NCI-H1105 (cell line): ENCODE results near the gene MAP3K5.
A peak's percentile ranks its signal among the peaks of the same experiment; 100 is the strongest.
"Not testable (repeated sequence)": the region's sequence is repeated elsewhere in the genome, so short reads cannot be mapped to it uniquely, and the experiment has no call there.

ENCODE experiments used
- DNase-seq: peaks from one replicate; lab custom pipeline; 2025; lab: John Stamatoyannopoulos, UW

The MAP3K5 gene, protein sequence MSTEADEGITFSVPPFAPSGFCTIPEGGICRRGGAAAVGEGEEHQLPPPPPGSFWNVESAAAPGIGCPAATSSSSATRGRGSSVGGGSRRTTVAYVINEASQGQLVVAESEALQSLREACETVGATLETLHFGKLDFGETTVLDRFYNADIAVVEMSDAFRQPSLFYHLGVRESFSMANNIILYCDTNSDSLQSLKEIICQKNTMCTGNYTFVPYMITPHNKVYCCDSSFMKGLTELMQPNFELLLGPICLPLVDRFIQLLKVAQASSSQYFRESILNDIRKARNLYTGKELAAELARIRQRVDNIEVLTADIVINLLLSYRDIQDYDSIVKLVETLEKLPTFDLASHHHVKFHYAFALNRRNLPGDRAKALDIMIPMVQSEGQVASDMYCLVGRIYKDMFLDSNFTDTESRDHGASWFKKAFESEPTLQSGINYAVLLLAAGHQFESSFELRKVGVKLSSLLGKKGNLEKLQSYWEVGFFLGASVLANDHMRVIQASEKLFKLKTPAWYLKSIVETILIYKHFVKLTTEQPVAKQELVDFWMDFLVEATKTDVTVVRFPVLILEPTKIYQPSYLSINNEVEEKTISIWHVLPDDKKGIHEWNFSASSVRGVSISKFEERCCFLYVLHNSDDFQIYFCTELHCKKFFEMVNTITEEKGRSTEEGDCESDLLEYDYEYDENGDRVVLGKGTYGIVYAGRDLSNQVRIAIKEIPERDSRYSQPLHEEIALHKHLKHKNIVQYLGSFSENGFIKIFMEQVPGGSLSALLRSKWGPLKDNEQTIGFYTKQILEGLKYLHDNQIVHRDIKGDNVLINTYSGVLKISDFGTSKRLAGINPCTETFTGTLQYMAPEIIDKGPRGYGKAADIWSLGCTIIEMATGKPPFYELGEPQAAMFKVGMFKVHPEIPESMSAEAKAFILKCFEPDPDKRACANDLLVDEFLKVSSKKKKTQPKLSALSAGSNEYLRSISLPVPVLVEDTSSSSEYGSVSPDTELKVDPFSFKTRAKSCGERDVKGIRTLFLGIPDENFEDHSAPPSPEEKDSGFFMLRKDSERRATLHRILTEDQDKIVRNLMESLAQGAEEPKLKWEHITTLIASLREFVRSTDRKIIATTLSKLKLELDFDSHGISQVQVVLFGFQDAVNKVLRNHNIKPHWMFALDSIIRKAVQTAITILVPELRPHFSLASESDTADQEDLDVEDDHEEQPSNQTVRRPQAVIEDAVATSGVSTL (N-terminal part only)

DNA sequence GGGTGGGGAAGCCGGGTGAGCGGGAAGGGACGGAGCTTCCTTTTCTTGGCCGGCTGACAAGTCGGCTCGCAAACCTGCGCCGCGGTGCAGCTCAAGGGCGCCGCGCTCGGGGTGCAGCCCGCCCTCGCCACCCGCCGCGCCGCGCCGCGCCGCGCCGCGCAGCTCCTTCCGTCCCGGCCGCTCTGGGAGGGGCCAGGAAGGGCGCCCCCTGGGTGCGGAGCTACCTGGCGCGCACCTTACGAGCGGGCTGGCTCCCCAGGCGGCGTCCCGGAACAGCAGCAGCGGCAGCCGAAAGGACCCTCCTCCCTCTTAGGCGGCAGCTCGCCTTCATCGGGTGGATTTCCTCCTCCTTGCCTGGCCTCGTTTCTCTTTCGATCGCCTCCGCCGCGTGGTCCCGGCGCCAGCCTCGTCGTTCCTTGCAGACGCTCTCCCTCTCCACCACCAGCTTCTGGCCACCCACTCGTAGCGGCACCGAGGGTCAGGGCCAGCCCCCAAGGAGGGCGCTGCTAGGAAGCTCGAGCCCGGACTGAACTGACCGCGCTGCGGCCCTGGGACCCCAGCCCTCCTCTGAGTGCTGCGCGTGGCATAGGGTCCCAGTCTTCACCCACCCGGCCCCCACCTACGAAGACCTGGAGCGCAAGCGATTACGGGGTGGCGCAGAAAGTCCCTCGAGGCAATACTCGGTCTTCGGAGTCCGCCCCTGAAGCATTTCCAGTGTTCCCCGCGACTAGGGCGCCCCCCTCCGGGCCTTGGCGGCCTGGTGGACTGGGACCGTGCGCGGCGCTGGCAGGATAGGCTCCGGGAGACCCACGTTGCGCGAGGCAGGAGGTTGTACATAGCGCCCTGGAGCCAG lies at the start of gene MAP3K5:
MAP3K5 (minus strand) TSS at position 68 of the 853 bp plus-strand sequence. CDS start 320 bp downstream, outside the sequence.
- peak; percentile 87 for DNase-seq

DNA sequence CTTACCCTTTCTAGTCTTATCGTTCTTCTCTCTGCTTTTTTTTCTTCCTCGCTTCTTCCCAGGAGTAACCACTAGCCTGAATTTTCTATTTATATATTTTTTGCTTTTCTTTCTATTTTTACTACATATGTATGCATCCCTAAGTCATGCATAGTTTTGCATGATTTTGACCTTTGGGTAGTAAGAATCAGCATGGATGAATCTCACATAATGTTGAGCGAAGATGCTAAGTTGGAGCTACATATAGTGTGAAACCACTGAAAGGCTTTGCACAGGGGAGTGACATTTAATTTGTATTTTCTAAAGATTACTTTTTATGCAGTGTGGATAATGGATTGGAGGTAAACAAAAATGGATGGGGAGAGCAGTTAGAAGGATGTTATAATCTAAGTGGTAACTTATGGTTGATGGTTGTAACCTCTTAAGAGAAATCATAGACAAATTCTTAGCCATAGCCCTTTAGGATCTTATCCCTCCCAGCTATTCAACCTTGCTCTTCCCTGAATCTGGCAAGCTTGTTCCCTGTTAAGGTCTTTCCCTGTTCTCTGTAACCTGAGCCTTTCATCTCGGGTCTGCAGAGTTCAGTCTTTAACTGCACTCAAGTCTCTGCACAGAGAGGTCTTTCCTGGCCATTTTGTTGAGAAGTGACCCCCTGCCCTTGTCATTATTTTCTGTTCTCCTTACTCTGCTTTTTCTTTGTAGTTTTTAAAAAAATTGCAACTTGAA lies 48.2 kb upstream of the MAP3K5 start:
- DNase-seq = no peak

DNA sequence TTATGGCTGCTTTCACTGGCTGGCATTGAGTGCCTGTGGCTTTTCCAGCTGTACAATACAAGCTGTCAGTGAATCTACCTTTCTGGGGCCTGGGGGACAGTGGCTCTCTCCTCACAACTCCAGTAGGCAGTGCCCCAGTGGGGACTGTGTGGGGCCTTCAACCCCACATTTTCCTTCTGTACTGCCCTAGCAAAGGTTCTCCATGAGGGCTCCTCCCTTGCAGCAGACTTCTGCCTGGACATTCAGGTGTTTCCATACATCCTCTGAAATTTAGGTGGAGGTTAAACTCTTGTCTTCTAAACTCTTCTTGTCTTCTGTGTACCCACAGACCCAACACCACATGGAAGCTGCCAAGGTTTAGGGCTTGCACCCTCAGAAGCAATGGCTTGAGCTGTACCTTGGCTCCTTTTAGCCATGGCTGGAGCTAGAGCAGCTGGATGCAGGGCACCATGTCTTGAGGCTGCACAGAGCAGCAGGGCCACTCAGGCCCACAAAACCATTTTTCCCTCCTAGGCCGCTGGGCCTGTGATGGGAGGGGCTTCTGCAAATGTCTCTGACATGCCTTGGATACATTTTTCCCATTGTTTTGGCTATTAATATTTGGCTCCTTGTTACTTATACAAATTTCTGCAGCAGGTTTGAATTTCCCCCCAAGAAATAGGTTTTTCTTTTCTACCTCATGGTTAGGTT lies 39.7 kb upstream of the MAP3K5 start:
- DNase-seq = no peak

DNA sequence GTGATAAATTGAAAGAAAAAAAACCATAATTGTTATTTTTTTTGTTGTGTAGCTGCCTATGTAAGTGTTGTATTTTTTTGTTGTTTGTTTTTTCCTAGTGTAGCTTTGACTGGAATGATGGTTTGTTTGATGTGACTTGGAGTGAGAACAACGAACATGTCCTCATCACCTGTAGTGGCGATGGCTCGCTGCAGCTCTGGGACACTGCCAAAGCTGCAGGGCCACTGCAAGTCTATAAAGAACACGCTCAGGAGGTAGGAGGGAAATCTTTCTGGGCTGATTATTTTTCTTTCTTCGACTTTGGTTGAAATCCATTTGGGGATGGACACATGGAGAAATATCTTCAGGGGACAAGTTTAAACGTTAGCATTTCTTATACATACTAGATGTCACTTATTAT lies 33.9 kb upstream of the MAP3K5 start:
- no peak for DNase-seq

DNA sequence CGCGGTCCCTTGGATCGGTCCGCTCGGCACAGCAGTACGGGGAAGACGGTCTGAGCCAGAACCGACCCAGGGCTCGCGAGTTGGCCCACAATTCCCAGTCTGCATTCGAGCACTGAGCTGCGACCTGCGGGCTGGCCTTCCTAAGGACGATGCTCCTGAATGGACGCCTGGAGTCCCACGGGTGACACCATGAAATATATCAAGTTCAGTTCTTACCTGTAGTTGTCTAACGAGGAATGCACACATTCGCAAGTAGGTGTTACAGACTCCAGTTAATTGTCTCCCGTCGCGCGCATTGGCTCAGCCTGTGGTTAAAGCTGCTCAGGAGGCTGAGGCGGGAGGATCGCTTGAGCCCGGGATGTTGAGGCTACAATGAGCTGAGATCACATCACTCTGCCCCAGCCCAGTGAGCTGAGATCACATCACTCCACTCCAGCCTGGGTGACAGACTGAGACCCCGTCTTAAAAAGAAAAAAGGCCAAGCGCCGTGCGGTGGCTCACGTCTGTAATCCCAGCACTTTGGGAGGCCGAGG lies 30.9 kb upstream of the MAP3K5 start:
- no peak for DNase-seq

DNA sequence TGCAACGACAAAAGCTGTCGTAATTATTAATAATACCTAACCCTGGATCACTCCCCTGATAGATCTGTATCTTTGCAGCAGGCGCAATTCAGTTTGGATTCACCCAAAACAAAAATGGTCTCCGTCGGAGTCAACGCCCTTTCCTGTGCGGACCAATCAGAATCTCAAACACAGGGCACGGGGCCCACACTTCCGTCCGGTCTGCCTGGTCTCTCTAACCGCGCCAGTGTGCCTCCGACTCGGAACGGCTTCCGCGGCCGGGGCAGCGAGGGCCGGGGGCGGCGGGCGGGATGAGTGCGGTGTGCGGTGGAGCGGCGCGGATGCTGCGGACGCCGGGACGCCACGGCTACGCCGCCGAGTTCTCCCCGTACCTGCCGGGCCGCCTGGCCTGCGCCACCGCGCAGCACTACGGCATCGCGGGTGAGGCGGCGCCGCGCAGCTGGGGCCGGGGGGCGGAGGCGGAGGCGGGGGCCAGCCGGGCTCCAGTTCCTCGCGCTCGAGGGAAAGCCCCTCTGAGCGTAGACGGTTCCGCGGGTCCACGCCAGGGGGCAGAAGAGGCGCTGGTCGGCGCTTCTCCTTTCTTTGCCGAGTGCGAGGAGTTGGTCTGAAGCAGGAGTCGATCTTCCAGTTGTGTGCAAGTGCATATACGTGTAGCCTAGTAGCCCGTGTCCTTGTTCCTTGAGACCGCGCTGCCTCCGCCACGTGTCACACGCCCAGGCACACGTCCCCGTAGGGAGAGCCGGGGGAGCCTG lies 30.3 kb upstream of the MAP3K5 start, which contains the start of gene PEX7:
PEX7 (plus strand) TSS at position 217 of the 752 bp plus-strand sequence; CDS start at position 291, 74 bp downstream.
- DNase-seq = peak; percentile 93

DNA sequence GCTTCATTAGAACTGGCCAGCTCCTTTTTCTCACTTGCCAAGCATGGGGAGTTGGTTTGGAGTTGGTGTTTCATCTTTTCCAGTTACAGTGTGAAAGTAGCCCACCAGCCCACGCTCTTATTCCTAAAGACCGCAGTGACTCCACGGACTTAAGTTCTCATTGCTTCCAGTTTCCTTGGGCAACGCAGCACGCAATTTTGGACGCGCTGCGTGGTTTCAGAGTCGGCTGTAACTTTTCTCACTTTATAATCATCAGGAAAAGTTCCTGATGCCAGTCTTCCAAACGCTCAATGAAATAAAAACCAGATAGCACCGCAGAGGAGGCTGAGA lies 29.7 kb upstream of the MAP3K5 start:
- DNase-seq = no peak

DNA sequence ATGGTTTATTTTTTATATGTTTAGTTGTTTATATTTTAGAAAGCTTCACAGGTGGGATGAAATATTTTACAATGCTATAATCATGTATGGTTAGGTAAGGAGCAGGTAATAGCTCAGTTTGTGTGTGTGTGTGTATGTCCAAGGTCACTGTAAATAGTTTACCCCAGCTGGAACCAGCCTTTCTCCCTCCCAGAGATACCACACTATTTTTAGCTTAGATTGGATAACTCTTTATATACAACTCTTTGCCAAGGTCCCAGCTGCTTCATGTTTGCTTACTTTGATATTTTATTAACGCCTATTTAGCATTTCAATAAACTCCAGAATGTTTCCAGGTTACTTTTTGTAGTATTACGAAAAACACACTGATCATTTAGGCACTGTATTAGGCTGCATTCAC lies 28.3 kb upstream of the MAP3K5 start:
- DNase-seq = no peak

DNA sequence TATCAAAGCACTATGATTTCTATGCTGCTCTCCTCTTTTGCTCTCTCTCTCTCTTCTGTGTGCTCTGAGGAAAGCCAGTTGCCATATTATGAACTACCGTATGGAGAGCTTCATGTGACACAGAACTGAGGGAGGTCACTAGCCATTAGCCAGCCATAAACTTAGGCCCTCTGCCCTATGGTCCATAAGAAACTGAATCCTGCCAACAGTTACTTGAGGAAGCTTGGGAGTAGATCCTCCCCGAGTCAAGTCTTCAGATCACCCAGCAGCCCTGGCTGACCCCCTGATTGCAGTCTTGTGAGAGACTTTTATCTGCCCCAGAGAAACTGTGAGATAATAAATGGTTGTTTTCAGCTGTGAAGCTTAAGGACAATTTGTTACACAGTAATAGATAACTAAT lies 24.4 kb upstream of the MAP3K5 start:
- no peak for DNase-seq

DNA sequence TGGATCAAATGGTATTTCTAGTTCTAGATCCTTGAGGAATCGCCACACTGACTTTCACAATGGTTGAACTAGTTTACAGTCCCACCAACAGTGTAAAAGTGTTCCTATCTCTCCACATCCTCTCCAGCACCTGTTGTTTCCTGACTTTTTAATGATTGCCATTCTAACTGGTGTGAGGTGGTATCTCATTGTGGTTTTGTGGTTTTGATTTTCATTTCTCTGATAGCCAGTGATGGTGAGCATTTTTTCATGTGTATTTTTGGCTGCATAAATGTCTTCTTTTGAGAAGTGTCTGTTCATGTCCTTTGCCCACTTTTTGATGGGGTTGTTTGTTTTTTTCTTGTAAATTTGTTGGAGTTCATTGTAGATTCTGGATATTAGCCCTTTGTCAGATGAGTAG lies 23.3 kb upstream of the MAP3K5 start:
- not testable (repeated sequence) for DNase-seq

DNA sequence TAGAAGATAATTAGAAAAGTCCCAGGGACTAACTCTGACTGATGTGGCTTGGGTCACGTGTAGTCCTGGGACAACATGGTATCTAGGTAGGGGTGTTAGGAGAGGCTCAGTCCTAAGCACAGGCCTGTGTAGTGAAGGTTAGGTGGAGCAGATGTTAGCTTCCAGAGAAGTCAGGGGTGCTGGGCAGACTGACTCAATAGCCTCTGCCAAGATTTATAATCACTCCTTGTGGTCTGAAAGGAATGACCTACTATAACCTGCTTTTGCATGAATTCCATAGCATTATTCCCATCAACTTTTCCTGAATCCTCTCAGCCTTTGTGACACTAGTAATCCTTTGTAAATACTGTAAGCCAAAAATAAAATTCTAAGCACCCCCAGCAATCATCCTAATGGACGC lies 19.9 kb upstream of the MAP3K5 start:
- no peak for DNase-seq

DNA sequence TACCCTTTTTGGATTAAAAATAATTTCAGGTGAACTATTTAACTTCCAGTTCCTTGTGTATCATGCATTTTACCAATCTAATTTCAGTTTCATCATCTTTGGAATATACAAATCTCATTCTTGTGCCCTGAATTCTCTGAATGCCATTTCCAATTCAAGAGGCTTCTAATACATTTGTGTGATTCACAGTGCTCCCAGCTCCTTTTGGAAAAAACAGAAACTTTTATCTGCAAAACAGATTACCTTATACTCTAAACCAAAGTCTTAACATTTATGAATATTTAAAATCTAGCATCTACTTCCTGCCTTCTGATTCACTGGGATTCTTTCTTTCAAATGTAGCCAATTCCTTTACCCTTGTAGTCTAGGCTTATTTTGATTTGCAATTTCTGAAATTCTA lies 19.0 kb upstream of the MAP3K5 start:
- no peak for DNase-seq

DNA sequence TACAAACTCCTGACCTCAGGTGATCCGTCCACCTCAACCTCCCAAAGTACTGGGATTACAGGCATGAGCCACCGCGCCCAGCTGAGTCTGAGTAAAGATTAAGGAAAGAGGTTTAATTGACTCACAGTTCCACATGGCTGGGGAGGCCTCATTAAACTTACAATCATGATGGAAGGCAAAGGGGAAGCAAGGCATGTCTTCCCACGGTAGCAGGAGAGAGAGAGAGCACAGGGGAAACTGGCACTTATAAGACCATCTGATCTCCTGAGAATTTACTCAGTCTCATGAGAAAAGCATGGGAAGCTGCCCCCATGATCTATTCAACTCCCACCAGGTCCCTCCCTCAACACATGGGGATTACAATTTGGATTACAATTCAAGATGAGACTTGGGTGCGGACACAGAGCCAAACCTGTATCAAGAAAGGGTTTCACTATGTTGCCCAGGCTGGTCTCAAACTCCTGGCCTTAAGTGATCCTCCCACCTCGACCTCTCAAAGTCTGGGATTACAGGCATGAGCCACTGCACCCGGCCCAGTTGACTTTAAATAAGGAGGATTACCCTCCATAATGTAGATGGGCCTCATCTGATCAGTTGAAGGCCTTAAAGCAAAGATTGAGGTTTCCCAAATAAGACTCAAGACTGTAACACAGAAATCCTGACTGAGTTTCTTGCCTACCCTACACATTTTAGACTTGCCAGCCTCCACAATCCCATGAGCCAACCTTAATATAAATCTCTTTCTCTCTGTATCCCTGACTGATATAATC lies 17.0 kb upstream of the MAP3K5 start:
- no peak for DNase-seq

DNA sequence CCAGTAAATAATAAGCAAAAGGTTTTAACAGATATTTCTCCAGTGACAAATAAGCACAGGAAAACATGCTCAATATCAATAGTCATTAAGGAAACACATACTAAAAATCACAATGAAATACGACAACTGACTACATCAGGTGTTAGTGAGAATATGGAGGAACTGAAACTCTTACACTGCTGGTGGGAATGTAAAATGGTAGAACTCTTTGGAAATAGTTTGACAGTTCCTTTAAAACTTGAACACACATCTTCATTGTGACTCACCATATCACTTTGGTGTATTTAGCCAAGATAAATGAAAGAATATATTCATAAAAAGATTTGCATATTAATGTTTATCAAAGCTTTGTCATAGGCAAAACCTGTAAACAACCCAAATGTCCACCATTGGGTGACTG lies 11.3 kb upstream of the MAP3K5 start:
- no peak for DNase-seq

DNA sequence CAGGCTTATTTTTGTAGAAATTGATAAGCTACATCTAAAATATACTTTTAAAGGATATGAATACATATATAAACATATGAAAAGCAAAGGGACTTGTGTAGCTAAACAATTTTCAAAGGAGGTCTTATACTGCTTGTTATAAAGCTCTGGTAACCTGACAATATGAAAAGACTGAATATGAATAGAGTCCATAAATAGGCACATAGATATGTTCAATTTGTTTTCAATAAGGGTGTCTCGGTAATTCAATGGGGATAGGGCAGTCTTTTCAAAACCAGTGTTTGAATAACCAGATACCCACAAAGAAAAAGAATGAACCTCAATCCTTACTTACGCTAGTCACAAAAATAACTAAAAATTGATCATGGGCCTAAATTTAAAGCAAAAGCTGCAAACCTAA lies 9.3 kb upstream of the MAP3K5 start:
- DNase-seq = no peak

DNA sequence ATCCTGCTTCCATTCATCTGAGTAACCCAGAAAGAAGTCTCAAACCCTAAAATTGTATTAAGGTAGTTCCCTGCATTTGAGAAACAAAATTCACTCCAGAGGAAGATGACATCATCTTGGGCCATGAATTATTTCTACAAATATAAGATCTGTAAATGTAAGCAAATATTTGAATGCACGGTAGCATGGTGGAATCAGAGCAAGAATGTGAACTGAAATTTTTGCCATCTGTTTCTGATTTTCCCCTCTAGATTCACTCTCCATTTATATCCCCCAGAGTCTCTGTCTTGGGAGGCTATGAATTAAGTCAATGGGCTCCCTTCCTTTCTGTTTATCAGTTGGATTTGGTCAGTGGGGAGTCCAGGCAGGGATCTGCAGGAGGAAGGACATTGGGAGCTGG lies 5.8 kb upstream of the MAP3K5 start:
- no peak for DNase-seq

DNA sequence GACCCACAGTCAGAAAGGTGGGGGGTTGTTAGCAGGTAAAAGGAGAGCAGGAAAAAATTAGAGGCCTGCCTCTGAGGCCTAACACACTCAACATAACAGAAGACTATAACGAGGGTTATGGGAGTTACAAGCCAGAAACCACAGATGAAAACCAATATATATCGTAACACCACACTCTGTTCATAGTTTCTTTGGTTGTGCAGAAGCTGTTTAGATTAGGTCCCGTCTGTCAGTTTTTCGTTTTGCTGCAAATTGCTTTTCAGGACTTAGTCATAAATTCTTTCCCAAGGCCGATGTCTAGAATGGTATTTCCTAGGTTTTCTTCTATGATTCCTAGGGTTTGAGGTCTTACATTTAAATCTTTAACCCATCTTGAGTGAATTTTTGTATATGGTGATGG lies 3.7 kb upstream of the MAP3K5 start:
- DNase-seq = no peak

DNA sequence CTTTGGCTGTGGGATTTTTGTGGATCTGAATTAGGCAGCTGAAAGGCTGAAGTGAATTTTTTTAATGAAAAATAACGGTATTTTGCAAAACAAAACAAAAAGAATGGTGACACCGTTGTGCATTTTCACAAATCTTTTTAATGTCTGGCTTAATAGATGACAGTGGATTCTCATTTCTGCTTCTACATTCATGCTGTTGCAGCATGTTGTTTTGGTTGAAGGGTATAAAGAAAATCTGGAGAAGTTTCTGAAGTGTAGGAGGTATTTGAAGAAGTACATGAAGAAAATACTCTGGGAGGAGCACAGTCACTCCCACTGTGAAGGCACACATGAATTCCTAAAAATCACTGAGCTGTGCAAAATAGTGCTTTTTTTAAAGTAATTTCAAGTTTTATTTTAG lies 3.1 kb upstream of the MAP3K5 start:
- DNase-seq = no peak
